MCF 10A (cell line): Measurements from ENCODE around the gene GALNT4. TPM values are rescaled to one million over a fixed set of nuclear protein-coding genes. Genes with fewer than 3 reads are reported as not detected.
A peak's percentile ranks its signal among the peaks of the same experiment; 100 is the strongest.

Source experiments
- BruUV-seq: library from RNA; stranded (reverse); fragments of 400-500 nt; replicated peaks from 2 replicates; lab custom pipeline; 2021; lab: Mats Ljungman, UMichigan
- CTCF ChIA-PET: fragments of 300-600 bp; sonication (Branson Sonifier 250); formaldehyde crosslinking; extraction: SDS; loops from one replicate; lab custom pipeline; 2021; ENCODE audit warnings: antibody characterized with exemption, inconsistent platforms; lab: Yijun Ruan, JAX
- POLR2A ChIA-PET: fragments of 300-600, 350-650 bp; sonication (Branson Sonifier 250); formaldehyde crosslinking; extraction: SDS; loops from one replicate; lab custom pipeline; 2020; ENCODE audit warnings: antibody characterized with exemption, inconsistent platforms; lab: Yijun Ruan, JAX
- DNase-seq: peaks from one replicate; pipeline ENCODE4 v3.0.0-alpha.2; 2018; ENCODE audit not compliant: unreplicated experiment
- H3K27ac Mint-ChIP-seq: one replicate; pipeline ENCODE4 v1.8.0; 2022; ENCODE audit warnings: mild to moderate bottlenecking, low read depth, mixed read lengths; ENCODE audit not compliant: unreplicated experiment
- H3K27me3 Mint-ChIP-seq: one replicate; pipeline ENCODE4 v1.8.0; 2022; ENCODE audit warnings: mixed read lengths; ENCODE audit not compliant: insufficient read depth, unreplicated experiment
- H3K36me3 Mint-ChIP-seq: one replicate; pipeline ENCODE4 v1.8.0; 2022; ENCODE audit warnings: mild to moderate bottlenecking, moderate library complexity, mixed read lengths; ENCODE audit not compliant: insufficient read depth, unreplicated experiment
- H3K4me1 Mint-ChIP-seq: one replicate; pipeline ENCODE4 v1.8.0; 2022; ENCODE audit warnings: mixed read lengths; ENCODE audit not compliant: insufficient read depth, unreplicated experiment
- H3K4me3 Mint-ChIP-seq: one replicate; pipeline ENCODE4 v1.8.0; 2022; ENCODE audit warnings: mild to moderate bottlenecking, moderate library complexity, mixed read lengths; ENCODE audit not compliant: unreplicated experiment
- H3K9me3 Mint-ChIP-seq: one replicate; pipeline ENCODE4 v1.8.0; 2022; ENCODE audit warnings: mixed read lengths; ENCODE audit not compliant: unreplicated experiment
- intact Hi-C: fragments of 100-400 bp; cut with micrococcal nuclease; formaldehyde crosslinking; loops from 2 replicates; pipeline ENCODE4 v1.14.1; 2022
- total RNA-seq: library from RNA; stranded (reverse); gene quantifications from 2 replicates; pipeline ENCODE4 v1.2.3, GENCODE V29; 2022
- TF ChIP-seq, protein P1 (sequence below): fragments of 200-600 bp; IDR thresholded peaks from one replicate; pipeline ENCODE4 v1.8.0; 2022; ENCODE audit warnings: antibody characterized with exemption, mild to moderate bottlenecking; ENCODE audit not compliant: unreplicated experiment

GALNT4 gene
- total RNA-seq, 1 experiment from 2014 or later, result 2.8 TPM

- ChIA-PET CTCF (interaction anchor here (0.6 to 3.3 kb wide), 32 partner anchors 8 to 1417 kb away, joined by 3 to 31 read pairs (median 4); partner anchors contain the start of gene ATP2B1), POLR2A (interaction anchor here (0.6 to 3.1 kb wide), 6 partner anchors 13 to 1378 kb away, joined by 3 to 21 read pairs (median 4); partner anchors contain the start of gene ATP2B1)
- intact Hi-C loops, result loop anchor here (5.0 to 10.0 kb wide), 2 partner anchors 403 to 1151 kb away; no protein-coding TSS in a partner anchor
- TF ChIP-seq, protein P1, sequence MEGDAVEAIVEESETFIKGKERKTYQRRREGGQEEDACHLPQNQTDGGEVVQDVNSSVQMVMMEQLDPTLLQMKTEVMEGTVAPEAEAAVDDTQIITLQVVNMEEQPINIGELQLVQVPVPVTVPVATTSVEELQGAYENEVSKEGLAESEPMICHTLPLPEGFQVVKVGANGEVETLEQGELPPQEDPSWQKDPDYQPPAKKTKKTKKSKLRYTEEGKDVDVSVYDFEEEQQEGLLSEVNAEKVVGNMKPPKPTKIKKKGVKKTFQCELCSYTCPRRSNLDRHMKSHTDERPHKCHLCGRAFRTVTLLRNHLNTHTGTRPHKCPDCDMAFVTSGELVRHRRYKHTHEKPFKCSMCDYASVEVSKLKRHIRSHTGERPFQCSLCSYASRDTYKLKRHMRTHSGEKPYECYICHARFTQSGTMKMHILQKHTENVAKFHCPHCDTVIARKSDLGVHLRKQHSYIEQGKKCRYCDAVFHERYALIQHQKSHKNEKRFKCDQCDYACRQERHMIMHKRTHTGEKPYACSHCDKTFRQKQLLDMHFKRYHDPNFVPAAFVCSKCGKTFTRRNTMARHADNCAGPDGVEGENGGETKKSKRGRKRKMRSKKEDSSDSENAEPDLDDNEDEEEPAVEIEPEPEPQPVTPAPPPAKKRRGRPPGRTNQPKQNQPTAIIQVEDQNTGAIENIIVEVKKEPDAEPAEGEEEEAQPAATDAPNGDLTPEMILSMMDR, result no peak
- DNase-seq, result no peak
- no TSS peak for BruUV-seq
- Mint-ChIP-seq H3K4me3 (no peak overlapping the region), H3K4me1 (peaks cover 34% of the 10 kb centered on the region), H3K36me3 (no peaks in the 10 kb centered on the region), H3K9me3 (no peaks in the 10 kb centered on the region), H3K27ac (no peak overlapping the region), H3K27me3 (no peaks in the 10 kb centered on the region)
Measured at GRCh38 chr12:89544022-89544421, 19.4 kb upstream of the GALNT4 start.

- Mint-ChIP-seq H3K27me3 (no peaks in the 10 kb centered on the region), H3K4me1 (peaks cover 34% of the 10 kb centered on the region), H3K4me3 (no peak overlapping the region), H3K9me3 (no peaks in the 10 kb centered on the region), H3K36me3 (no peaks in the 10 kb centered on the region), H3K27ac (no peak overlapping the region)
- DNase-seq, result peak; percentile 87
- BruUV-seq, result no TSS peak
- ChIA-PET POLR2A (interaction anchor here (0.7 to 3.1 kb wide), 8 partner anchors 75 to 1392 kb away, joined by 3 to 21 read pairs (median 3); partner anchors contain the start of gene ATP2B1), CTCF (interaction anchor here (0.5 to 3.3 kb wide), 42 partner anchors 9 to 1398 kb away, joined by 3 to 31 read pairs (median 4); partner anchors contain the start of gene ATP2B1)
- intact Hi-C loops, result loop anchor here (1.0 to 10.0 kb wide), 7 partner anchors 166 to 1398 kb away; no protein-coding TSS in a partner anchor
- TF ChIP-seq, protein P1, result peak; percentile 89
Measured at GRCh38 chr12:89542912-89543592, 18.5 kb upstream of the GALNT4 start.

- POLR2A ChIA-PET, result interaction anchor here (0.7 to 3.1 kb wide), 5 partner anchors 76 to 1393 kb away, joined by 3 to 21 read pairs (median 3); partner anchors contain the start of gene ATP2B1
- no TSS peak for BruUV-seq
- Mint-ChIP-seq H3K27me3 (no peaks in the 10 kb centered on the region), H3K36me3 (no peaks in the 10 kb centered on the region), H3K9me3 (no peaks in the 10 kb centered on the region), H3K27ac (no peak overlapping the region), H3K4me1 (peaks cover 34% of the 10 kb centered on the region), H3K4me3 (no peak overlapping the region)
- TF ChIP-seq, protein P1, result no peak
- CTCF ChIA-PET, result interaction anchor here (0.6 to 3.3 kb wide), 9 partner anchors 123 to 1399 kb away, joined by 3 to 31 read pairs (median 3); partner anchors contain the start of gene ATP2B1
- intact Hi-C loops, result loop anchor here (2.0 to 10.0 kb wide), 3 partner anchors 405 to 1399 kb away; no protein-coding TSS in a partner anchor
- no peak for DNase-seq
Measured at GRCh38 chr12:89542236-89542635, 17.6 kb upstream of the GALNT4 start.

GRCh38 chr12:89540586-89540985 is 16.0 kb upstream of the GALNT4 start:
- TF ChIP-seq, protein P1, result no peak
- ChIA-PET CTCF (interaction anchor here (0.9 to 1.2 kb wide), 3 partner anchors 9 to 1314 kb away, joined by 3 to 5 read pairs (median 4); no protein-coding TSS in a partner anchor), POLR2A (interaction anchor here (0.6 to 1.1 kb wide), 3 partner anchors 26 to 1349 kb away, joined by 3 read pairs; no protein-coding TSS in a partner anchor)
- H3K27me3 Mint-ChIP-seq, result no peaks in the 10 kb centered on the region
- intact Hi-C loops, result loop anchor here (5.0 to 10.0 kb wide), 2 partner anchors 407 to 1154 kb away; no protein-coding TSS in a partner anchor
- H3K36me3 Mint-ChIP-seq, result no peaks in the 10 kb centered on the region
- H3K9me3 Mint-ChIP-seq, result no peaks in the 10 kb centered on the region
- peaks cover 34% of the 10 kb centered on the region for H3K4me1 Mint-ChIP-seq
- H3K27ac Mint-ChIP-seq, result no peak overlapping the region
- BruUV-seq, result no TSS peak
- no peak overlapping the region for H3K4me3 Mint-ChIP-seq
- DNase-seq, result no peak
